RWPE2 (cell line): Measurements from ENCODE around the gene IL26.

Experiments
- ATAC-seq: fragments of 200-7000 bp; cut with Tn5 transposase; 3 replicates; pipeline ENCODE4 v1.9.1; 2021; ENCODE audit warnings: low read depth
- DNase-seq: peaks from one replicate; pipeline ENCODE4 v3.0.0-alpha.2; 2020; ENCODE audit warnings: low spot score
- H3K27ac ChIP-seq: fragments of 450-650 bp; 2 replicates; pipeline ENCODE4 v1.5.1; 2017; ENCODE audit warnings: mild to moderate bottlenecking; ENCODE audit not compliant: poor library complexity, severe bottlenecking
- H3K27me3 ChIP-seq: fragments of 250-450 bp; sonication (Bioruptor Pico); 2 replicates; pipeline ENCODE4 v1.5.1; 2021; ENCODE audit warnings: mild to moderate bottlenecking, moderate library complexity; ENCODE audit not compliant: insufficient read depth, poor library complexity, severe bottlenecking
- H3K36me3 ChIP-seq: fragments of 250-450 bp; sonication (Bioruptor Pico); 2 replicates; pipeline ENCODE4 v1.5.1; 2020; ENCODE audit warnings: low read depth, mild to moderate bottlenecking, moderate library complexity
- H3K4me1 ChIP-seq: fragments of 250-450 bp; sonication (Bioruptor Pico); 2 replicates; pipeline ENCODE4 v1.5.1; 2021; ENCODE audit warnings: mild to moderate bottlenecking, moderate library complexity; ENCODE audit not compliant: insufficient read depth, poor library complexity, severe bottlenecking
- H3K4me3 ChIP-seq: fragments of 250-450 bp; sonication (Bioruptor Pico); 2 replicates; pipeline ENCODE4 v1.5.1; 2021; ENCODE audit warnings: mild to moderate bottlenecking, moderate library complexity; ENCODE audit not compliant: severe bottlenecking
- H3K9me3 ChIP-seq: fragments of 250-450 bp; sonication (Bioruptor Pico); 2 replicates; pipeline ENCODE4 v1.5.1; 2021; ENCODE audit warnings: mild to moderate bottlenecking, moderate library complexity; ENCODE audit not compliant: severe bottlenecking
- CTCF ChIP-seq: fragments of 450-650 bp; IDR thresholded peaks from one replicate; pipeline ENCODE4 v1.5.1; 2017; ENCODE audit warnings: mild to moderate bottlenecking, moderate library complexity; ENCODE audit not compliant: poor library complexity, severe bottlenecking

Gene IL26

GRCh38 chr12:68261896-68262295 is 36.3 kb upstream of the IL26 start:
- H3K27ac ChIP-seq, result no peak overlapping the region
- DNase-seq (no peak), ATAC-seq (no peak)
- peaks cover 19% of the 10 kb centered on the region for H3K4me1 ChIP-seq
- no peak for TF ChIP-seq CTCF
- no peaks in the 10 kb centered on the region for H3K36me3 ChIP-seq
- no peaks in the 10 kb centered on the region for H3K9me3 ChIP-seq
- no peak overlapping the region for H3K4me3 ChIP-seq
- H3K27me3 ChIP-seq, result no peaks in the 10 kb centered on the region

GRCh38 chr12:68260153-68260552 is 34.5 kb upstream of the IL26 start:
- DNase-seq (no peak), ATAC-seq (no peak)
- H3K4me1 ChIP-seq, result peaks cover 19% of the 10 kb centered on the region
- no peaks in the 10 kb centered on the region for H3K27me3 ChIP-seq
- no peak for TF ChIP-seq CTCF
- H3K4me3 ChIP-seq, result no peak overlapping the region
- H3K9me3 ChIP-seq, result no peaks in the 10 kb centered on the region
- peak overlapping the region; percentile 63 for H3K27ac ChIP-seq
- no peaks in the 10 kb centered on the region for H3K36me3 ChIP-seq

- H3K27ac ChIP-seq, result peak overlapping the region; percentile 63
- peak; percentile 98 for ATAC-seq
- H3K4me1 ChIP-seq, result peaks cover 19% of the 10 kb centered on the region
- no peak overlapping the region for H3K4me3 ChIP-seq
- H3K27me3 ChIP-seq, result no peaks in the 10 kb centered on the region
- no peak for TF ChIP-seq CTCF
- DNase-seq, result no peak
- H3K9me3 ChIP-seq, result no peaks in the 10 kb centered on the region
- H3K36me3 ChIP-seq, result no peaks in the 10 kb centered on the region
Observed at GRCh38 chr12:68259318-68259940, 33.8 kb upstream of the IL26 start.

- ATAC-seq (no peak), DNase-seq (no peak)
- Histone ChIP-seq H3K4me1 (no peaks in the 10 kb centered on the region), H3K36me3 (no peaks in the 10 kb centered on the region), H3K27ac (no peak within 1 kb of the TSS), H3K27me3 (no peaks in the 10 kb centered on the region), H3K4me3 (no peak within 1 kb of the TSS), H3K9me3 (no peaks in the 10 kb centered on the region)
- TF ChIP-seq CTCF, result no peak
Observed at GRCh38 chr12:68253504-68253903, 27.9 kb upstream of the IL26 start, which contains the start of gene IL22. IL22 (minus strand) TSS chr12:68253604; CDS start chr12:68253448, 156 bp downstream.

- no peak for TF ChIP-seq CTCF
- H3K9me3 ChIP-seq, result no peaks in the 10 kb centered on the region
- no peaks in the 10 kb centered on the region for H3K27me3 ChIP-seq
- H3K4me3 ChIP-seq, result no peak overlapping the region
- H3K27ac ChIP-seq, result no peak overlapping the region
- H3K4me1 ChIP-seq, result no peaks in the 10 kb centered on the region
- no peaks in the 10 kb centered on the region for H3K36me3 ChIP-seq
- DNase-seq, result no peak
- ATAC-seq, result no peak
Observed at GRCh38 chr12:68252077-68252476, 26.5 kb upstream of the IL26 start.
